ENCODE results near the gene AUNIP. TPM values are rescaled to one million over a fixed set of nuclear protein-coding genes. Genes with fewer than 3 reads are reported as not detected.

AUNIP gene
- total and polyA plus RNA-seq, 2 of the 8 experiments (the other 6 are each of a cell fraction or from before 2014, with no cell fraction given), result 18.6 to 23.2 TPM

DNA sequence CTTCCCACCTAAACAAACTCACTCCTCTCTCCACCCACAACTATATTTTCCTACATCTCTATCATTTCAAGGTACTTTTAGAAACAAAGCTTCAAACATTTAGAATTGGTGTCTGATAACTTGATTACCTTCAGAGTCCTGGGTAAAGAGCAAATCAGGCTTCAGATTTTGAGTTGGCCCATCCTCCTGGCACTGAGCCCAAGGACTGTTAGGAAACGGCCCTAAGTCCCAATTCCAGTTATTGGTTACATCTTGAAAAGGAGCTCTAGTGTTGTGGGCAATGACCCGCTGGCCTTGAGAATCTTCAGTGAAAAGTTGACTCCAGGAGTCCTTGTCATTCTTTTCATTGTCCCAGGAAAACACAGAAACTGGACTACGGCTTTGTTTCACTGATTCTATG is 24.4 kb downstream of the AUNIP start:
- H2AK5ac ChIP-seq (ENCODE audit: low read depth, low read length), result no peak overlapping the region
- ChIA-PET CTCF (ENCODE audit: partially characterized antibody) (interaction anchor here (0.6 to 2.8 kb wide), 6 partner anchors 9 to 296 kb away, joined by 3 to 12 read pairs (median 4); no protein-coding TSS in a partner anchor), POLR2A (ENCODE audit: partially characterized antibody) (interaction anchor here (1.9 kb wide), 1 partner anchor 9 kb away, joined by 10 read pairs; no protein-coding TSS in a partner anchor)
- 91% methylated on average over 3 of the region's 3 CpGs; no CpG with 5 or more reads in 1 of the 2 experiments for WGBS, 2 experiments (ENCODE audit: extremely low coverage in 1 of 2, insufficient coverage in 1 of 2, insufficient read length in 1 of 2, insufficient replicate concordance in 2 of 2, low coverage in 1 of 2, low lambda C conversion rate in 2 of 2, missing lambda C conversion rate in 1 of 2)
- H3K18ac ChIP-seq (ENCODE audit: extremely low read depth, low read length), result no peak overlapping the region
- FAIRE-seq (no peak), DNase-seq (ENCODE audit: low read depth in 1 of 2, low spot score in 2 of 2) (no peak)
- no peak overlapping the region for H2BK15ac ChIP-seq (ENCODE audit: low read length)
- H3K9ac ChIP-seq (replicated peaks in 1 of 4; ENCODE audit: extremely low read depth in 1 of 4, low read depth in 3 of 4, low read length in 3 of 4), result no peak overlapping the region
- H3K27ac ChIP-seq (ENCODE audit: low read depth, low read length), result no peak overlapping the region
- no peaks in the 10 kb centered on the region for H3K27me3 ChIP-seq (replicated peaks in 1 of 4; ENCODE audit: control insufficient read depth in 3 of 4, extremely low read depth in 1 of 4, insufficient read depth in 3 of 4, low read length in 3 of 4)
- no peak overlapping the region for H2AFZ ChIP-seq (ENCODE audit: low read length)
- no peak overlapping the region for H4K91ac ChIP-seq (replicated peaks; ENCODE audit: insufficient read length, low read length)
- H3K56ac ChIP-seq (replicated peaks; ENCODE audit: insufficient read length, low read depth, low read length), result peak overlapping the region; percentile 2
- H4K20me1 ChIP-seq (replicated peaks in 1 of 2; ENCODE audit: control insufficient read depth in 1 of 2, insufficient read depth in 2 of 2, low read length in 2 of 2), result peaks cover 2 to 6% of the 10 kb centered on the region in 2 experiments
- H2BK5ac ChIP-seq (ENCODE audit: low read depth, low read length), result no peak overlapping the region
- no peak overlapping the region for H3K14ac ChIP-seq (ENCODE audit: insufficient read length)
- no peak overlapping the region for H4K8ac ChIP-seq (ENCODE audit: extremely low read depth, insufficient read depth, low read length)
- no peaks in the 10 kb centered on the region for H3K9me3 ChIP-seq (ENCODE audit: insufficient read depth in 2 of 2, low read depth in 1 of 2, low read length in 1 of 2)
- TF ChIP-seq ASH2L (IDR thresholded peaks at IDR 0.05; ENCODE audit: low read length), result no peak
- TF ChIP-seq RBBP5 (IDR thresholded peaks at IDR 0.05; ENCODE audit: borderline replicate concordance, low read depth, low read length), result no peak
- TF ChIP-seq HDAC2 (IDR thresholded peaks at IDR 0.05; ENCODE audit: borderline replicate concordance in 1 of 2, low read depth in 2 of 2, low read length in 2 of 2), result no peak
- no peak for TF ChIP-seq CBX5 (IDR thresholded peaks at IDR 0.05; ENCODE audit: low read depth, low read length)
- H3K23ac ChIP-seq (ENCODE audit: insufficient read length), result no peak overlapping the region
- no peaks in the 10 kb centered on the region for H3K4me1 ChIP-seq (replicated peaks in 1 of 4; ENCODE audit: control insufficient read depth in 3 of 4, insufficient read depth in 4 of 4, low read length in 3 of 4)
- peaks cover 0 to 6% of the 10 kb centered on the region in 2 experiments; a peak in 2 of 4 replicates for H3K79me2 ChIP-seq (ENCODE audit: control insufficient read depth in 1 of 2, insufficient read depth in 2 of 2, low read length in 2 of 2)
- H2BK12ac ChIP-seq (ENCODE audit: low read depth, low read length), result no peak overlapping the region
- H3K79me1 ChIP-seq (ENCODE audit: low read depth, low read length), result no peaks in the 10 kb centered on the region; the same call in 1 of the 2 replicates
- no peak overlapping the region for H4K5ac ChIP-seq (ENCODE audit: insufficient read length, low read depth, low read length)
- H3K4me3 ChIP-seq (ENCODE audit: extremely low read depth in 1 of 4, insufficient read depth in 2 of 4, low read depth in 3 of 4, low read length in 4 of 4), result no peak overlapping the region
- H2BK120ac ChIP-seq (replicated peaks; ENCODE audit: low read depth, low read length), result no peak overlapping the region
- peaks cover 16 to 66% (median 51%) of the 10 kb centered on the region in 4 experiments for H3K36me3 ChIP-seq (ENCODE audit: control insufficient read depth in 2 of 4, insufficient read depth in 4 of 4, low read length in 3 of 4)
- H2BK20ac ChIP-seq (ENCODE audit: low read length), result no peak overlapping the region
- H3K4ac ChIP-seq (replicated peaks; ENCODE audit: insufficient read length, low read depth, low read length), result no peak overlapping the region
- no peaks in the 10 kb centered on the region for H3K23me2 ChIP-seq (ENCODE audit: low read depth, low read length)
- no peak overlapping the region for H3K4me2 ChIP-seq (ENCODE audit: insufficient read depth in 1 of 2, low read depth in 2 of 2, low read length in 2 of 2)

Measured in H1 (cell line).